Dermis microvascular lymphatic vessel endothelial cell (primary cell): ENCODE results near the gene IKBKE. TPM values are rescaled to one million over a fixed set of nuclear protein-coding genes. Genes with fewer than 3 reads are reported as not detected.

ENCODE experiments used
- DNase-seq, 2 donors: peaks; one replicate each; pipeline versions ENCODE4 v3.0.0 to v3.0.0-alpha.2; 2010; ENCODE audit warnings: low read depth in 2 of 2
- total RNA-seq: library from RNA; depleted of rRNA; stranded (reverse); fragments of >200 nt; gene quantifications from 2 replicates; pipeline ENCODE4 v1.2.1, GENCODE V29; 2014

IKBKE gene
- total RNA-seq, 1 donor from 2014 or later = 24.5 TPM

GRCh38 chr1:206538901-206539640 lies 68.8 kb downstream of the IKBKE start:
- no peak for DNase-seq

- DNase-seq = no peak
These were observed 69.9 kb downstream of the IKBKE start for GRCh38 chr1:206540044-206540780.

- DNase-seq = no peak
These were observed 71.1 kb downstream of the IKBKE start for GRCh38 chr1:206541236-206541833.

GRCh38 chr1:206544562-206545257 lies 74.4 kb downstream of the IKBKE start:
- peak; percentile 11 to 47 for DNase-seq

- no peak for DNase-seq
These were observed 75.1 kb downstream of the IKBKE start for GRCh38 chr1:206545351-206545750.

Other genes with a start within 250 kb of the IKBKE start
- gene RASSF5, start 37.1 kb downstream of the IKBKE start, total RNA-seq = 0.13 TPM in 2 replicates
- gene EIF2D, start 142.0 kb downstream of the IKBKE start, total RNA-seq = 41.2 and 45.5 TPM in 2 replicates
- gene DYRK3, start 165.1 kb downstream of the IKBKE start, total RNA-seq = 15.5 and 19.2 TPM in 2 replicates
- gene MAPKAPK2, start 214.4 kb downstream of the IKBKE start, total RNA-seq = 27.0 and 46.1 TPM in 2 replicates